Uterus (tissue), 4 donors: ENCODE results near the gene CAPS. TPM values are rescaled to one million over a fixed set of nuclear protein-coding genes. Genes with fewer than 3 reads are reported as not detected.

Experiments
- DNase-seq, 2 donors: peaks; one replicate each; pipeline ENCODE4 v3.0.0-alpha.2; 2019 to 2020
- H3K27ac ChIP-seq, 2 donors: fragments of 200-600 bp; sonication (generic); 1 replicate in 1 of 2; 2 replicates in 1 of 2; pipeline ENCODE4 v1.5.1; 2016 to 2018
- H3K27me3 ChIP-seq, 2 donors: fragments of 200-600 bp; sonication (generic); one replicate each; pipeline ENCODE4 v1.5.1; 2018 to 2019; ENCODE audit warnings: control low read depth in 1 of 2
- H3K36me3 ChIP-seq, 2 donors: fragments of 200-600 bp; sonication (generic); one replicate each; pipeline ENCODE4 v1.5.1; 2019; ENCODE audit warnings: control low read depth in 1 of 2
- H3K4me1 ChIP-seq, 2 donors: fragments of 200-600 bp; sonication (generic); one replicate each; pipeline ENCODE4 v1.5.1; 2018 to 2019; ENCODE audit warnings: control low read depth in 1 of 2
- H3K4me3 ChIP-seq, 2 donors: fragments of 200-600 bp; sonication (generic); 1 replicate in 1 of 2; 2 replicates in 1 of 2; pipeline ENCODE4 v1.5.1; 2018 to 2019; ENCODE audit warnings: mild to moderate bottlenecking in 1 of 2
- H3K9me3 ChIP-seq, 2 donors: fragments of 200-600 bp; sonication (generic); one replicate each; pipeline ENCODE4 v1.5.1; 2019; ENCODE audit warnings: control low read depth in 1 of 2
- POLR2A ChIP-seq, 2 donors: fragments of 450-650 bp; IDR thresholded peaks; one replicate each; pipeline ENCODE4 v1.6.1; 2016; ENCODE audit warnings: antibody characterized with exemption in 2 of 2, mild to moderate bottlenecking in 1 of 2, moderate library complexity in 1 of 2
- intact Hi-C: fragments of 100-400 bp; cut with DNase I; formaldehyde crosslinking; loops from one replicate; pipeline ENCODE4 v1.15.1; 2023; ENCODE audit warnings: low total_unique reads
- total RNA-seq, 4 donors: library from RNA; depleted of rRNA in 3 of 4; stranded (reverse); fragments of >200 nt in 3 of 4; gene quantifications; one replicate each; pipeline versions ENCODE4 v1.1.0 to v1.2.4, GENCODE V29; 2014 to 2023
- TF ChIP-seq, protein P1 (sequence below), 4 experiments: fragments of 200-600 bp in 2 of 4; fragments of 450-650 bp in 2 of 4; sonication (generic) in 2 of 4; IDR thresholded peaks; one replicate each; pipeline ENCODE4 v1.5.1; 2016 to 2019; ENCODE audit warnings: antibody characterized with exemption in 4 of 4, mild to moderate bottlenecking in 2 of 4, moderate library complexity in 1 of 4
- donor health status: DM: yes; HTN: yes; CAD: no.

CAPS gene
- total RNA-seq, 4 donors from 2014 or later, result 2.0 to 48.7 (median 12.4) TPM

- no peak overlapping the region for H3K4me3 ChIP-seq
- no peaks in the 10 kb centered on the region for H3K9me3 ChIP-seq
- intact Hi-C loops, result no loop called here
- H3K27me3 ChIP-seq, result no peaks in the 10 kb centered on the region
- H3K36me3 ChIP-seq, result no peaks in the 10 kb centered on the region
- DNase-seq, result no peak
- TF ChIP-seq POLR2A (IDR thresholded peaks at IDR 0.05), result no peak
- H3K27ac ChIP-seq, result no peak overlapping the region
- no peaks in the 10 kb centered on the region for H3K4me1 ChIP-seq
These were observed 1.1 kb downstream of the CAPS start for GRCh38 chr19:5914946-5915781.

DNA sequence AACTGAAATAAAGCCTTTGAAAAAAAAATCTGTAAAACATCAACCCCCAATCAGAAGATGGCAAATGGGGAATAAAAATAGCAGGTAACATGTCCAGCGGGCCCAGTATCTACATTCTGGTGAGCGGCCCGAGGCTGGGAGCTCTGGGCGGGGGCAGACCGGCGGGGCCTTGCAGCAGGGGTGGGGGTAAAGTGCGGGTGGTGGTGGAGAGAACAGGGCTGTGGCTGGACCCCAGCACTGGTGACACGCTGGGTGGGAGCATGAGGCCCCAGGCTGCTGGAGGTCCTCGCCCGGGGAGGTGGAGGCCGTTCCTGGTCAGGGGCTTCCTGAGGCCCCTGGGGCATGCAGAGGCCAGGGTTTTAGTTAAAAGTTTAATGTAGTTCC lies 1.7 kb downstream of the CAPS start:
- TF ChIP-seq, protein P1, sequence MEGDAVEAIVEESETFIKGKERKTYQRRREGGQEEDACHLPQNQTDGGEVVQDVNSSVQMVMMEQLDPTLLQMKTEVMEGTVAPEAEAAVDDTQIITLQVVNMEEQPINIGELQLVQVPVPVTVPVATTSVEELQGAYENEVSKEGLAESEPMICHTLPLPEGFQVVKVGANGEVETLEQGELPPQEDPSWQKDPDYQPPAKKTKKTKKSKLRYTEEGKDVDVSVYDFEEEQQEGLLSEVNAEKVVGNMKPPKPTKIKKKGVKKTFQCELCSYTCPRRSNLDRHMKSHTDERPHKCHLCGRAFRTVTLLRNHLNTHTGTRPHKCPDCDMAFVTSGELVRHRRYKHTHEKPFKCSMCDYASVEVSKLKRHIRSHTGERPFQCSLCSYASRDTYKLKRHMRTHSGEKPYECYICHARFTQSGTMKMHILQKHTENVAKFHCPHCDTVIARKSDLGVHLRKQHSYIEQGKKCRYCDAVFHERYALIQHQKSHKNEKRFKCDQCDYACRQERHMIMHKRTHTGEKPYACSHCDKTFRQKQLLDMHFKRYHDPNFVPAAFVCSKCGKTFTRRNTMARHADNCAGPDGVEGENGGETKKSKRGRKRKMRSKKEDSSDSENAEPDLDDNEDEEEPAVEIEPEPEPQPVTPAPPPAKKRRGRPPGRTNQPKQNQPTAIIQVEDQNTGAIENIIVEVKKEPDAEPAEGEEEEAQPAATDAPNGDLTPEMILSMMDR (IDR thresholded peaks at IDR 0.05), result no peak
- no peak for TF ChIP-seq POLR2A (IDR thresholded peaks at IDR 0.05)
- no peaks in the 10 kb centered on the region for H3K4me1 ChIP-seq
- H3K4me3 ChIP-seq, result no peak overlapping the region
- no peak overlapping the region for H3K27ac ChIP-seq
- no peak for DNase-seq
- no peaks in the 10 kb centered on the region for H3K9me3 ChIP-seq
- H3K27me3 ChIP-seq, result no peaks in the 10 kb centered on the region
- intact Hi-C loops, result no loop called here
- no peaks in the 10 kb centered on the region for H3K36me3 ChIP-seq

DNA sequence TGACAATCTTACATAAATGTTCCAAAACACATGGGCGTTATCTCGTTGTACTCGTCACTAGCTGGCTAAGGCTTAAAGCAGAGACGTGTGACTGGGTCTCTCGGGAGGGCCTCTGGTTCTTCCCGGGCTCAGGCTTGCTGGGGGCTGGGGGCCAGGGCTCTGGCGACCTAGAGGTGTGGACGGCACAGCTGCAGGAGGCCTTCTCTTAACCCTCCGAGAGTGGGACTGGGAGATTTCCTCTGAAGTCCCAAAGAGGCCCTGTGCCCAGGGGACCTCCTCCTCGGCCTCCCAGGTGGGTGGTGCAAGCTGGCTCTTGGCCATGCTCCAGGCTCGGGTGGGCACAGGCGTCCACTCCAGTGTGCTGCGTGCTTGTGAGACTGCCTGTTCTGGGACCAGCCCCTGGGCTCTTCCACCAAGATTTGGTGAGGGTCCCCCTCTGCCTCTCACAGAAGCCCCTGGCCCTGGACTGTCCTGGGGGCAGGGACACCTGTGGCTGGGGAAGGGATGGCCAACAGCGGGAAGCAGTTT lies 2.2 kb downstream of the CAPS start:
- Histone ChIP-seq H3K4me1 (no peaks in the 10 kb centered on the region), H3K36me3 (no peaks in the 10 kb centered on the region), H3K4me3 (no peak overlapping the region), H3K27me3 (no peaks in the 10 kb centered on the region), H3K9me3 (no peaks in the 10 kb centered on the region), H3K27ac (no peak overlapping the region)
- TF ChIP-seq, protein P1 (IDR thresholded peaks at IDR 0.05), result no peak
- no peak for TF ChIP-seq POLR2A (IDR thresholded peaks at IDR 0.05)
- intact Hi-C loops, result no loop called here
- DNase-seq, result no peak

DNA sequence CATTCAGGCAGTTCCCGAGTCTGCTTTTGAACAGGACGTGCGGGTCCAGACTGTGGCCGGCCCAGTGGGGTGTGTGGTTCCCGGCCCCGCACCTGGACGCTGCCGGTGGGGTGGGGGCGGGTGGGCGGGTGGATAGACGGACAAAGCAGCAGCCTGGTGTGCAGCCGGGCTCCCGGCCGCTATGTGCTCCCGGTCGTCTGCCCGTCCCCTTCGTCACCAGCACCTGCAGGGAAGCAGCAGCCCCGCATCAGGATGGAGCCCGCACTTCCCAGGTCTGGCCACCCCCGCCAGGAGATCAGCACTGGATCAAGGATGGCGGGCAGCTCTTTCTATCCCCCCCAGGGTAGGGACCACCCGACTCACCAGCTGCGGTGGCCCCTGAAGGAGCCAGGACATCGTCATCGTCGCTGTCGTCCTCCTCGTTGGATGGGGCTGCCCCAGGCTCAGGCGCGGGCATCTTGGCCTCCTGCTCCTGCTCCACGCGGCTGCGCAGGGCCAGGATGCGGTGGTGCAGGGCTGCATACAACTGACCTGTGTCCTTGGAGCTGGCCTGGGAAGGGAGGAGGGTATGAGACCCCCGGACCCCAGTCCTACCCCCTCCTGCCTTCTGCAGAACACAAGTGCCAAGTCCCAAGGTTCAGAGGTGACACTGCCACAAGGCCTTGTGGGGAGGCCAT lies 3.5 kb downstream of the CAPS start:
- Histone ChIP-seq H3K9me3 (no peaks in the 10 kb centered on the region), H3K4me3 (no peak overlapping the region), H3K36me3 (no peaks in the 10 kb centered on the region), H3K27me3 (no peaks in the 10 kb centered on the region), H3K4me1 (no peaks in the 10 kb centered on the region), H3K27ac (no peak overlapping the region)
- no peak for DNase-seq
- intact Hi-C loops, result no loop called here
- TF ChIP-seq POLR2A (IDR thresholded peaks at IDR 0.05), result no peak
- TF ChIP-seq, protein P1 (IDR thresholded peaks at IDR 0.05), result no peak

DNA sequence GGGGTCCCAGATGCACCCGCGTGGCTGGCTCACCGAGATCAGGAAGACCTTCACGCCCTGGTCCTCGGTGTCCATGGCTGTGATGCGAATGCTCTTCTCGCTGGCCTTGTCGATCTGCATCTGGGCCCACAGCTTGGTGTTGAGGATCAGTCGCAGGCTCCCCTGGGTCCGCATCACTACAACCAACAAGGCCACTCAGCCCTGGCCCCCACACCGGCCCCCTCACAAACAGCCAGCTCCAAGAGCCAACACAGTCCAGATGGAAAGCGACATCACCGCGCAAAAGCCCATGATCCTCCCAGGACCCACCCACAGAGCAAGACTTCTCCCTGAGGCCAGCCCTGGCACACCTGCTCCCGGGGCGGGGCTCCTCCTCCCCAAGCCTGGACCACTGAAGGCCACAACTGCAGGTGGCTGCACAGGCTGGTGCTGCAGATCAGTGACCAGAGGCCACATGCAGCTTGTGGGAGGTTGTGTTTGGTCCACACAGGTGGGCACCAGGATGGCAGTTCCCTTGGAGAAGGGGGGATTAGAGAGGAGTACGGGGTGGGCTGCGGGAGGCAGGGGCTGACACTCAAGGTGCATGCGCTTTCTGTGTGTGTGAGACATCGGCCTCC lies 4.5 kb downstream of the CAPS start:
- Histone ChIP-seq H3K36me3 (no peaks in the 10 kb centered on the region), H3K27ac (no peak overlapping the region), H3K4me1 (no peaks in the 10 kb centered on the region), H3K9me3 (no peaks in the 10 kb centered on the region), H3K4me3 (no peak overlapping the region), H3K27me3 (no peaks in the 10 kb centered on the region)
- TF ChIP-seq POLR2A (IDR thresholded peaks at IDR 0.05), result no peak
- no peak for DNase-seq
- intact Hi-C loops, result no loop called here
